Adrenal gland (tissue), 12 donors: ENCODE data around the gene CASTOR1. TPM values are rescaled to one million over a fixed set of nuclear protein-coding genes. Genes with fewer than 3 reads are reported as not detected.

Source experiments
- DNase-seq, 7 donors: peaks; one replicate each; pipeline ENCODE4 v3.0.0-alpha.2; 2019 to 2020
- H3K27ac ChIP-seq, 5 donors: fragments of 200-600 bp; sonication (generic) in 4 of 5; 1 replicate in 3 of 5; 2 replicates in 2 of 5; pipeline versions ENCODE4 v1.5.1 to v1.8.0; 2016 to 2020; ENCODE audit warnings: mild to moderate bottlenecking in 1 of 5
- H3K27me3 ChIP-seq: fragments of 200-600 bp; 2 replicates; pipeline ENCODE4 v1.8.0; 2021
- H3K36me3 ChIP-seq, 2 donors: fragments of 200-600 bp; replicated peaks in 1 of 2; 1 replicate in 1 of 2; 2 replicates in 1 of 2; pipeline versions ENCODE4 v1.5.1 to v1.8.0; 2018 to 2022
- H3K4me1 ChIP-seq, 2 donors: fragments of 200-600 bp; replicated peaks in 1 of 2; 1 replicate in 1 of 2; 2 replicates in 1 of 2; pipeline versions ENCODE4 v1.5.1 to v1.8.0; 2018 to 2021
- H3K4me3 ChIP-seq, 4 donors: fragments of 200-600 bp; sonication (generic) in 3 of 4; one replicate each; pipeline ENCODE4 v1.5.1; 2016 to 2018
- H3K9me3 ChIP-seq, 3 donors: fragments of 200-600 bp; sonication (generic) in 1 of 3; replicated peaks in 1 of 3; 1 replicate in 2 of 3; 2 replicates in 1 of 3; pipeline versions ENCODE4 v1.5.1 to v1.8.0; 2016 to 2021
- POLR2A ChIP-seq, 2 donors: fragments of 450-650 bp; IDR thresholded peaks; one replicate each; pipeline ENCODE4 v1.6.1; 2017; ENCODE audit warnings: antibody characterized with exemption in 2 of 2, mild to moderate bottlenecking in 2 of 2, moderate library complexity in 1 of 2
- WGBS, 4 donors: extraction: QIAGEN DNeasy Blood & Tissue Kit in 2 of 4; methylation state at CpG; one replicate each; pipeline versions ENCODE4 v1.1.5 to v1.1.7; 2013 to 2017; 5-methylcytosine and 5-hydroxymethylcytosine counted together
- intact Hi-C, 2 donors: fragments of 100-400 bp; cut with DNase I; formaldehyde crosslinking; loops; one replicate each; pipeline versions ENCODE4 v1.14.1 to v1.15.0; 2022 to 2023
- polyA plus RNA-seq, 3 donors: library from polyadenylated mRNA; stranded (reverse); fragments of 200-250 nt in 2 of 3; fragments of 350-450 nt in 1 of 3; fragmentation: Illumina TruSeq in 1 of 3; extraction: RNeasy Lipid Tissue Mini Kit (QIAGEN cat#74804) in 1 of 3; gene quantifications; one replicate each; pipeline ENCODE4 v1.2.3, GENCODE V29; 2013 to 2014
- total RNA-seq, 9 donors: library from RNA; depleted of rRNA in 4 of 9; stranded (reverse); fragments of >200 nt in 4 of 9; fragments of 120-200 nt in 1 of 9; fragmentation: NEBNext Ultra II Directional in 1 of 9; extraction: Animal tissue kit (Norgen Biotek cat#: 25700) in 1 of 9; gene quantifications; one replicate each; pipeline versions ENCODE4 v1.1.0 to v1.2.4, GENCODE V29; 2013 to 2023
- TF ChIP-seq, protein P1 (sequence below), 6 experiments: fragments of 450-650 bp in 4 of 6; fragments of 200-600 bp in 2 of 6; sonication (generic) in 1 of 6; IDR thresholded peaks; 1 replicate in 5 of 6; 2 replicates in 1 of 6; pipeline versions ENCODE4 v1.5.1 to v1.8.0; 2016 to 2021; ENCODE audit warnings: antibody characterized with exemption in 6 of 6, mild to moderate bottlenecking in 2 of 6, moderate library complexity in 1 of 6
- donor health status: healthy with polysubstance abuse.
- donor health status: Bipolar disorder and iron deficiency.
- donor health status: DM: yes; HTN: yes; CAD: no.
- donor health status: DM: no; HTN: no; CAD: no.
- donor health status: DM: no; HTN: no; CAD: no.
- donor health status: DM: yes; HTN: yes; CAD: no.

CASTOR1 gene
- total and polyA plus RNA-seq, 12 donors = 2.4 to 20.1 (median 15.0) TPM

DNA sequence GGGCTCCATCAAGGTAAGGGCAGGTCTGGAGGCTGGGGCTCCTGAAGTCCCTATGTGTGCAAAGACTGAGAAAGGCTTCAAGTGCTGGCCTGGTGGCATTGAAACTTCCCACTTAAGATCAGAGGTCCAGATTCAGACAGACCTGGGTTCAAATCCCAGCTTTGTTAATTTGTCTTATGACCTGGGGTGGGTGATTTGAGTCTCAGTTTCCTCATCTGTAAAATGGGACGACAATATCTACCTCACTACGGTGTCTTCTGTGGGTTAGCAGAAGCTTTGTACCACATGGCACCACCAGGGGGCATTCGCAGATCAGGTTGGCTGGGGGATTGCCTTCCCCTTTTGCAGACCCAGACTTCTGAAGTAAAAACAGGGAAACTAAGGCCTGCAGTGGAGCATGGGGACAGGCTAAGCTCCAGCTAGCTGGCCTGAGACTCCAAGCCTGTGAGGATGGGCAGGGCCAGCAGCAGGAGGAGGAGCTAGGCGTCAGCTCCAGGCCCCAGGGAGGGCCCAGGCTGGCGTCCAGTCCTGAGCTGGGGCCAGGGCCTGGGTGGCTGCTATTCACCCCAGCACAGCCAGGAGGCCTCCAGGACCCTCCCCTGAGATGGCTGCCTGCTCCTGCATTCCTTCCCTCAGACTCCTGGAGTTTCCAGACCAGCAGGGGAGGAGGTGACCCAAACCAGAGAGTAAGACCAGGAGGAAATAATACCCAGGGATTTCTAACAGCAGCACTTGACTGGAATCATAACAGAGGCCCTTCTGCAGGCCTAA, 1.5 kb downstream of the CASTOR1 start:
- TF ChIP-seq, protein P1, sequence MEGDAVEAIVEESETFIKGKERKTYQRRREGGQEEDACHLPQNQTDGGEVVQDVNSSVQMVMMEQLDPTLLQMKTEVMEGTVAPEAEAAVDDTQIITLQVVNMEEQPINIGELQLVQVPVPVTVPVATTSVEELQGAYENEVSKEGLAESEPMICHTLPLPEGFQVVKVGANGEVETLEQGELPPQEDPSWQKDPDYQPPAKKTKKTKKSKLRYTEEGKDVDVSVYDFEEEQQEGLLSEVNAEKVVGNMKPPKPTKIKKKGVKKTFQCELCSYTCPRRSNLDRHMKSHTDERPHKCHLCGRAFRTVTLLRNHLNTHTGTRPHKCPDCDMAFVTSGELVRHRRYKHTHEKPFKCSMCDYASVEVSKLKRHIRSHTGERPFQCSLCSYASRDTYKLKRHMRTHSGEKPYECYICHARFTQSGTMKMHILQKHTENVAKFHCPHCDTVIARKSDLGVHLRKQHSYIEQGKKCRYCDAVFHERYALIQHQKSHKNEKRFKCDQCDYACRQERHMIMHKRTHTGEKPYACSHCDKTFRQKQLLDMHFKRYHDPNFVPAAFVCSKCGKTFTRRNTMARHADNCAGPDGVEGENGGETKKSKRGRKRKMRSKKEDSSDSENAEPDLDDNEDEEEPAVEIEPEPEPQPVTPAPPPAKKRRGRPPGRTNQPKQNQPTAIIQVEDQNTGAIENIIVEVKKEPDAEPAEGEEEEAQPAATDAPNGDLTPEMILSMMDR (IDR thresholded peaks at IDR 0.05) = peak; percentile 62 to 88 (median 76)
- peak in 1 of 2 donors; percentile 27 for TF ChIP-seq POLR2A (IDR thresholded peaks at IDR 0.05)
- 5 to 25% (median 9%) methylated on average over 3 to 5 of the region's 5 CpGs for WGBS, 4 donors
- Histone ChIP-seq H3K27me3 (no peaks in the 10 kb centered on the region), H3K4me1 (peaks cover 30 to 40% of the 10 kb centered on the region in 2 donors), H3K27ac (peak overlapping the region in 4 of 5 donors; percentile 68 to 92 (median 85)), H3K36me3 (peaks cover 0 to 27% of the 10 kb centered on the region in 2 donors), H3K4me3 (peak overlapping the region in 2 of 4 donors; percentile 52 to 53), H3K9me3 (no peaks in the 10 kb centered on the region)
- peak; percentile 80 to 95 (median 89) for DNase-seq
- intact Hi-C loops = loop anchor here (5.0 kb wide), 2 partner anchors 39 to 99 kb away; partner anchors contain the start of genes RNF215 (in 1 of the 2) and TBC1D10A (in 1 of the 2)

DNA sequence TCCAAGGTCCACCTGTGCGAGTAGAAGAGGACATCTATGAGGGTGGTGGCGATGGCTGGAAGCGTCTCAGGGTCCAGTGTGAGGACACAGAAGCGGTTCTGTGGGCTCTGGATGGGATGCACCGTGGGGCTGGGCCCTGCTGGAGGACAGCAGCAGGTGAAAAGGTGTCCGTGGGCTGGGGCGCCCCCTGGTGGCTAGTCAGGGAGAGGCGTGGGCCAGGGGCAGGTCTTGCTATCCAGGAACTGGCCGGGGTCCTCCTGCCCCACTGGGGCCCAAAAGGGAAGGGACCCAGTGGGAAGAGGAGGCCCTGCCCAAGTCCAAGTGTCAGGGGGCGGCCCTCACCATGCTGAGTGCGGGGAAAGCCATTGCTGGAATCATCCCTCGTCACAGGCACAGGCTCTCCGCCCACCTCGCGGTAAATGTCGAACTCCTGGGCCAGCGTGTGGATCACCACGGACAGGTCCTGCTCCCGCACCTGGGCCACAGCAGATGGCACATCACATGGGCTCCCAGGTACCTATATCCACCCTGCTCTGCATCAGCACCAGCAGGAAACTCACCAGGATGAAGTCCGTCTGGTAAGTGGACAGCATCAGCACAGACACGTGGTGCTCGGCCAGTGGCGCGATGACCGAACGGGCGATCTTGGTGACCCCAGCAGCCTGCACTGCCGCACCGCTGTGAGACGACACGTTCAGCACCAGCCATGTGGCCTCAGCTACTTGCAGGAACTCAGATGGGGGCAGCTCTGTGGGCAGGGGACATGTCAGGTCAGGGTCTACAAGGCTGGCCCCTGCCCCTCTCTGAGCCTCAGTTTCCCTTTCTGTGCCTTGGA, 2.3 kb downstream of the CASTOR1 start:
- no peaks in the 10 kb centered on the region for H3K9me3 ChIP-seq
- no peaks in the 10 kb centered on the region for H3K27me3 ChIP-seq
- peak; percentile 65 to 84 (median 72) for DNase-seq
- intact Hi-C loops = loop anchor here (5.0 kb wide), 2 partner anchors 40 to 100 kb away; partner anchors contain the start of genes RNF215 (in 1 of the 2) and TBC1D10A (in 1 of the 2)
- H3K4me3 ChIP-seq = no peak overlapping the region
- WGBS, 4 donors = 50 to 61% (median 53%) methylated on average over 20 to 31 of the region's 31 CpGs
- peaks cover 30 to 39% of the 10 kb centered on the region in 2 donors for H3K4me1 ChIP-seq
- H3K36me3 ChIP-seq = peaks cover 0 to 19% of the 10 kb centered on the region in 2 donors
- no peak for TF ChIP-seq POLR2A (IDR thresholded peaks at IDR 0.05)
- TF ChIP-seq, protein P1 (IDR thresholded peaks at IDR 0.05) = peak; percentile 72 to 88 (median 85)
- no peak overlapping the region for H3K27ac ChIP-seq

- Histone ChIP-seq H3K36me3 (peaks cover 0 to 14% of the 10 kb centered on the region in 2 donors), H3K27me3 (no peaks in the 10 kb centered on the region), H3K4me1 (peaks cover 27 to 32% of the 10 kb centered on the region in 2 donors), H3K27ac (no peak overlapping the region), H3K4me3 (no peak overlapping the region), H3K9me3 (no peaks in the 10 kb centered on the region)
- no peak for DNase-seq
- 85 to 91% (median 86%) methylated on average over 4 to 5 of the region's 5 CpGs for WGBS, 4 donors
- TF ChIP-seq, protein P1 (IDR thresholded peaks at IDR 0.05) = no peak
- TF ChIP-seq POLR2A (IDR thresholded peaks at IDR 0.05) = no peak
- intact Hi-C loops = loop anchor here (5.0 kb wide), 2 partner anchors 41 to 101 kb away; partner anchors contain the start of genes RNF215 (in 1 of the 2) and TBC1D10A (in 1 of the 2)
Measured at GRCh38 chr22:30286331-30286730, 3.0 kb downstream of the CASTOR1 start.

DNA sequence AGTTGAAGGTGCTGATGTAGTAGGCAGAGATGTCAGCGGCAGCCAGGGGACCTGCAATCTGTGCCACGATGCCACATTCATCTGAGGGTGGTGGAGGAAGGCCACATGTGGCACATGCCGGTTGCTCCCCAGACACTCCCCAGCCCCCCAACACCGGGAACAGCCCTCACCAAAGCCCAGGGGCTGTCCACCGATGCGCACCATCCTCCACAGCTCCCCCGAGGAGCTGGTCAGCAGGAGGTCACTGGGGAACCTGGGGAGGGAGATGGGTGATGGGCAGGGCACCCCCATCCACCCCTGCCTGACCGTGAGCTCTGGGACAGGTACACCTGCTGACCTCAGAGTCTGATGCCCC, 3.5 kb downstream of the CASTOR1 start:
- no peak for DNase-seq
- H3K27ac ChIP-seq = no peak overlapping the region
- TF ChIP-seq, protein P1 (IDR thresholded peaks at IDR 0.05) = no peak
- no peak for TF ChIP-seq POLR2A (IDR thresholded peaks at IDR 0.05)
- H3K4me1 ChIP-seq = peaks cover 22 to 27% of the 10 kb centered on the region in 2 donors
- 83 to 91% (median 90%) methylated on average over 7 to 8 of the region's 8 CpGs; no CpG with 5 or more reads in 1 of the 4 donors for WGBS, 4 donors
- peaks cover 0 to 14% of the 10 kb centered on the region in 2 donors for H3K36me3 ChIP-seq
- no peaks in the 10 kb centered on the region for H3K27me3 ChIP-seq
- no peak overlapping the region for H3K4me3 ChIP-seq
- no peaks in the 10 kb centered on the region for H3K9me3 ChIP-seq
- intact Hi-C loops = loop anchor here (5.0 kb wide), 2 partner anchors 41 to 101 kb away; partner anchors contain the start of genes RNF215 (in 1 of the 2) and TBC1D10A (in 1 of the 2)
